H9 (cell line): Measurements from ENCODE around the gene NTNG2. TPM values are rescaled to one million over a fixed set of nuclear protein-coding genes. Genes with fewer than 3 reads are reported as not detected.

ENCODE experiments used
- DNase-seq: peaks from one replicate; pipeline ENCODE4 v3.0.0-alpha.2; 2017
- H2AFZ ChIP-seq: one replicate; pipeline ENCODE4 v1.6.1; 2013; ENCODE audit warnings: mild to moderate bottlenecking, low read length, control low read depth, moderate library complexity
- H2AK5ac ChIP-seq: 2 replicates; pipeline ENCODE4 v1.6.1; 2013; ENCODE audit warnings: low read length, control low read depth, mixed read lengths; ENCODE audit not compliant: insufficient read length
- H2BK120ac ChIP-seq: one replicate; pipeline ENCODE4 v1.6.1; 2013; ENCODE audit warnings: low read depth, mild to moderate bottlenecking, low read length, control low read depth, inconsistent platforms; ENCODE audit not compliant: poor library complexity, severe bottlenecking
- H2BK12ac ChIP-seq: 2 replicates; pipeline ENCODE4 v1.6.1; 2013; ENCODE audit warnings: low read length, control low read depth, mixed read lengths, low read depth; ENCODE audit not compliant: insufficient read length
- H2BK15ac ChIP-seq: 2 replicates; pipeline ENCODE4 v1.6.1; 2013; ENCODE audit warnings: low read depth, low read length, control low read depth
- H2BK20ac ChIP-seq: one replicate; pipeline ENCODE4 v1.6.1; 2013; ENCODE audit warnings: low read depth, mild to moderate bottlenecking, low read length, control low read depth, inconsistent platforms; ENCODE audit not compliant: poor library complexity, severe bottlenecking
- H2BK5ac ChIP-seq: 2 replicates; pipeline ENCODE4 v1.6.1; 2013; ENCODE audit warnings: low read length, control low read depth, mixed read lengths; ENCODE audit not compliant: insufficient read length
- H3K14ac ChIP-seq: 2 replicates; pipeline ENCODE4 v1.6.1; 2013; ENCODE audit warnings: low read length, control low read depth; ENCODE audit not compliant: insufficient read depth
- H3K18ac ChIP-seq: 2 replicates; pipeline ENCODE4 v1.6.1; 2013; ENCODE audit warnings: low read depth, mild to moderate bottlenecking, mixed read lengths, low read length, control low read depth; ENCODE audit not compliant: insufficient read length
- H3K23ac ChIP-seq: 2 replicates; pipeline ENCODE4 v1.6.1; 2013; ENCODE audit warnings: low read length, control low read depth, mixed read lengths, low read depth; ENCODE audit not compliant: insufficient read length
- H3K23me2 ChIP-seq: 2 replicates; pipeline ENCODE4 v1.6.1; 2013; ENCODE audit warnings: low read depth, mild to moderate bottlenecking, mixed read lengths, low read length, control low read depth; ENCODE audit not compliant: insufficient read length, poor library complexity, severe bottlenecking
- H3K27ac ChIP-seq: 2 replicates; pipeline ENCODE4 v1.5.1; 2013; ENCODE audit warnings: low read length, control low read depth, mixed read lengths, low read depth; ENCODE audit not compliant: insufficient read length
- H3K27me3 ChIP-seq: 2 replicates; pipeline ENCODE4 v1.6.1; 2013; ENCODE audit warnings: low read length, control low read depth, inconsistent platforms; ENCODE audit not compliant: insufficient read depth
- H3K4ac ChIP-seq: 2 replicates; pipeline ENCODE4 v1.6.1; 2013; ENCODE audit warnings: low read depth, mild to moderate bottlenecking, control low read depth, inconsistent platforms, low read length, moderate library complexity
- H3K4me1 ChIP-seq: 2 replicates; pipeline ENCODE4 v1.6.1; 2013; ENCODE audit warnings: low read length, control low read depth, inconsistent platforms; ENCODE audit not compliant: insufficient read depth
- H3K4me2 ChIP-seq: 2 replicates; pipeline ENCODE4 v1.6.1; 2013; ENCODE audit warnings: low read length, control low read depth, mixed read lengths; ENCODE audit not compliant: insufficient read length, insufficient read depth
- H3K56ac ChIP-seq: 2 replicates; pipeline ENCODE4 v1.6.1; 2013; ENCODE audit warnings: low read depth, mild to moderate bottlenecking, mixed read lengths, low read length, control low read depth; ENCODE audit not compliant: insufficient read length
- H3K79me1 ChIP-seq: 2 replicates; pipeline ENCODE4 v1.6.1; 2013; ENCODE audit warnings: low read depth, mild to moderate bottlenecking, moderate library complexity, low read length, control low read depth, inconsistent platforms; ENCODE audit not compliant: insufficient read depth, poor library complexity, severe bottlenecking
- H3K79me2 ChIP-seq: 2 replicates; pipeline ENCODE4 v1.6.1; 2013; ENCODE audit warnings: low read length, control low read depth, inconsistent platforms; ENCODE audit not compliant: insufficient read depth
- H3K9ac ChIP-seq: 2 replicates; pipeline ENCODE4 v1.6.1; 2013; ENCODE audit warnings: low read length, control low read depth, mixed read lengths; ENCODE audit not compliant: insufficient read length; ENCODE audit errors: extremely low read depth
- H3K9me3 ChIP-seq: one replicate; pipeline ENCODE4 v1.6.1; 2013; ENCODE audit warnings: low read depth, low read length, inconsistent platforms; ENCODE audit not compliant: control insufficient read depth
- H3T11ph ChIP-seq: one replicate; pipeline ENCODE4 v1.6.1; 2013; ENCODE audit warnings: mild to moderate bottlenecking, low read length, control low read depth, inconsistent platforms
- H4K20me1 ChIP-seq: one replicate; pipeline ENCODE4 v1.6.1; 2013; ENCODE audit not compliant: control insufficient read depth, insufficient read length, insufficient read depth
- H4K5ac ChIP-seq: 2 replicates; pipeline ENCODE4 v1.6.1; 2013; ENCODE audit warnings: low read depth, mild to moderate bottlenecking, mixed read lengths, low read length, control low read depth; ENCODE audit not compliant: insufficient read length
- H4K8ac ChIP-seq: replicated peaks from 2 replicates; pipeline ENCODE4 v1.6.1; 2013; ENCODE audit warnings: low read length, control low read depth, mixed read lengths, low read depth; ENCODE audit not compliant: insufficient read length
- H4K91ac ChIP-seq: 2 replicates; pipeline ENCODE4 v1.6.1; 2013; ENCODE audit warnings: low read depth, mild to moderate bottlenecking, moderate library complexity, mixed read lengths, low read length, control low read depth; ENCODE audit not compliant: insufficient read length
- H3K27ac Mint-ChIP-seq, 3 experiments: 2 replicates in 2 of 3; 3 replicates in 1 of 3; pipeline ENCODE4 v1.8.0; 2020 to 2021; ENCODE audit warnings: mixed read lengths in 3 of 3, mild to moderate bottlenecking in 1 of 3, moderate library complexity in 1 of 3
- H3K27me3 Mint-ChIP-seq: 2 replicates; pipeline ENCODE4 v1.8.0; 2021; ENCODE audit warnings: low read depth, mild to moderate bottlenecking, moderate library complexity, mixed read lengths
- H3K36me3 Mint-ChIP-seq, 3 experiments: 2 replicates in 2 of 3; 3 replicates in 1 of 3; pipeline ENCODE4 v1.8.0; 2020 to 2021; ENCODE audit warnings: low read depth in 3 of 3, mixed read lengths in 3 of 3; ENCODE audit not compliant: insufficient read depth in 1 of 3
- H3K4me1 Mint-ChIP-seq, 2 experiments: 2 replicates each; pipeline ENCODE4 v1.8.0; 2020; ENCODE audit warnings: mixed read lengths in 2 of 2
- H3K4me3 Mint-ChIP-seq, 2 experiments: 2 replicates in 1 of 2; 3 replicates in 1 of 2; pipeline ENCODE4 v1.8.0; 2020 to 2021; ENCODE audit warnings: mild to moderate bottlenecking in 2 of 2, mixed read lengths in 2 of 2, moderate library complexity in 1 of 2
- H3K9me3 Mint-ChIP-seq, 2 experiments: 2 replicates in 1 of 2; 3 replicates in 1 of 2; pipeline ENCODE4 v1.8.0; 2020; ENCODE audit warnings: mild to moderate bottlenecking in 2 of 2, mixed read lengths in 2 of 2, moderate library complexity in 1 of 2
- whole genome bisulfite sequencing: extraction: QIAGEN DNeasy Blood & Tissue Kit; methylation state at CpG from one replicate; pipeline ENCODE4 v1.1.7; 2013; ENCODE audit warnings: missing lambda C conversion rate, low lambda C conversion rate, mixed read lengths; ENCODE audit not compliant: insufficient read length; ENCODE audit errors: extremely low coverage; 5-methylcytosine and 5-hydroxymethylcytosine counted together
- total RNA-seq: library from RNA; stranded (reverse); gene quantifications from 2 replicates; pipeline ENCODE4 v1.2.1, GENCODE V29; 2021
- TF ChIP-seq, protein P1 (sequence below): fragments of 200-600 bp; sonication (generic); conservative IDR thresholded peaks from 3 replicates; pipeline ENCODE4 v1.8.0; 2021; ENCODE audit warnings: antibody characterized with exemption, mild to moderate bottlenecking

The NTNG2 gene
- total RNA-seq, 1 experiment from 2014 or later, result 0.52 TPM

DNA sequence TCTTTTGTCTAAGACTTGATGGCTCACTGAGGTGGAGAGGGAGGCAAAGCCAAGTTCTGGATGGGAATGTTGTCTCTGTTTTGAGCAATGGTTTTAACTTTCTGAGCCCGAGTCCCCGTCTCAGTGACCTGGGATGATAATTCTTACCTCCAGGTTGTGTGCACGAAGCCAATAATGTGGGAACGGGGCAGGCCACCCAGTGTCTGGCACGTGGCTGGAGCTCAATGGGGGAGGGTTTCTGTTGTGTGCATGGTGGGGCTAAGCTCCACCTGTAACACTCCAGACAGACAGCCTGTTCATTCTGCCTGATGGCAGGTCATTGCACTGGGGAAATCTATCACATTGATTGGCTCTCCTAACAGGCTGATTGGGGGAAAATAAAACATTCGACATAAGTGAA is 37.1 kb upstream of the NTNG2 start:
- WGBS, result no CpG with 5 or more reads among the region's 6 CpGs
- TF ChIP-seq, protein P1, sequence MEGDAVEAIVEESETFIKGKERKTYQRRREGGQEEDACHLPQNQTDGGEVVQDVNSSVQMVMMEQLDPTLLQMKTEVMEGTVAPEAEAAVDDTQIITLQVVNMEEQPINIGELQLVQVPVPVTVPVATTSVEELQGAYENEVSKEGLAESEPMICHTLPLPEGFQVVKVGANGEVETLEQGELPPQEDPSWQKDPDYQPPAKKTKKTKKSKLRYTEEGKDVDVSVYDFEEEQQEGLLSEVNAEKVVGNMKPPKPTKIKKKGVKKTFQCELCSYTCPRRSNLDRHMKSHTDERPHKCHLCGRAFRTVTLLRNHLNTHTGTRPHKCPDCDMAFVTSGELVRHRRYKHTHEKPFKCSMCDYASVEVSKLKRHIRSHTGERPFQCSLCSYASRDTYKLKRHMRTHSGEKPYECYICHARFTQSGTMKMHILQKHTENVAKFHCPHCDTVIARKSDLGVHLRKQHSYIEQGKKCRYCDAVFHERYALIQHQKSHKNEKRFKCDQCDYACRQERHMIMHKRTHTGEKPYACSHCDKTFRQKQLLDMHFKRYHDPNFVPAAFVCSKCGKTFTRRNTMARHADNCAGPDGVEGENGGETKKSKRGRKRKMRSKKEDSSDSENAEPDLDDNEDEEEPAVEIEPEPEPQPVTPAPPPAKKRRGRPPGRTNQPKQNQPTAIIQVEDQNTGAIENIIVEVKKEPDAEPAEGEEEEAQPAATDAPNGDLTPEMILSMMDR, result no peak
- H3K27me3 Mint-ChIP-seq, result peaks cover 10% of the 10 kb centered on the region

More for the DNA sequence above, 37.1 kb upstream of the NTNG2 start:
- H4K5ac ChIP-seq, result no peak overlapping the region
- DNase-seq, result no peak
- Mint-ChIP-seq H3K4me1 (peaks cover 60 to 69% of the 10 kb centered on the region in 2 experiments), H3K36me3 (no peaks in the 10 kb centered on the region), H3K4me3 (no peak overlapping the region; a peak in 1 of 5 replicates), H3K9me3 (peaks cover 4% of the 10 kb centered on the region in 2 experiments; a peak in 3 of 5 replicates), H3K27ac (no peak overlapping the region; a peak in 1 of 7 replicates)
- no peak overlapping the region for H3K14ac ChIP-seq
- H3K56ac ChIP-seq, result no peak overlapping the region
- H3T11ph ChIP-seq, result no peak overlapping the region
- no peak overlapping the region for H2BK15ac ChIP-seq
- H3K79me1 ChIP-seq, result no peaks in the 10 kb centered on the region
- no peak overlapping the region for H3K4ac ChIP-seq
- no peak overlapping the region for H2BK20ac ChIP-seq
- H2BK12ac ChIP-seq, result no peak overlapping the region
- H2AK5ac ChIP-seq, result no peak overlapping the region
- H3K27me3 ChIP-seq, result no peaks in the 10 kb centered on the region
- no peak overlapping the region for H3K23ac ChIP-seq
- no peaks in the 10 kb centered on the region for H3K79me2 ChIP-seq
- no peak overlapping the region for H2BK120ac ChIP-seq
- no peak overlapping the region for H3K9ac ChIP-seq
- H3K23me2 ChIP-seq, result no peaks in the 10 kb centered on the region
- no peaks in the 10 kb centered on the region for H4K20me1 ChIP-seq
- peak overlapping the region; percentile 34 for H3K4me2 ChIP-seq
- peaks cover 21% of the 10 kb centered on the region for H3K4me1 ChIP-seq
- no peak overlapping the region for H2AFZ ChIP-seq
- H4K8ac ChIP-seq, result no peak overlapping the region
- no peak overlapping the region for H3K27ac ChIP-seq
- no peak overlapping the region for H3K18ac ChIP-seq
- no peaks in the 10 kb centered on the region for H3K9me3 ChIP-seq
- H4K91ac ChIP-seq, result no peak overlapping the region
- H2BK5ac ChIP-seq, result no peak overlapping the region
